Thyroid gland (tissue), 4 donors: ENCODE results near the gene GALR2.

Experiments
- CTCF ChIP-seq, 6 experiments: fragments of 200-600 bp in 3 of 6; fragments of 450-650 bp in 3 of 6; sonication (generic) in 3 of 6; IDR thresholded peaks; one replicate each; pipeline ENCODE4 v1.5.1; 2016 to 2019; ENCODE audit warnings: antibody characterized with exemption in 6 of 6, mild to moderate bottlenecking in 2 of 6, inconsistent platforms in 1 of 6, moderate library complexity in 1 of 6
- POLR2A ChIP-seq, 2 donors: fragments of 450-650 bp; IDR thresholded peaks; one replicate each; pipeline ENCODE4 v1.6.1; 2017; ENCODE audit warnings: antibody characterized with exemption in 2 of 2, mild to moderate bottlenecking in 2 of 2, moderate library complexity in 1 of 2

GRCh38 chr17:76125922-76126321, 51.3 kb downstream of the GALR2 start:
- no peak for TF ChIP-seq POLR2A (IDR thresholded peaks at IDR 0.05)
- TF ChIP-seq CTCF (IDR thresholded peaks at IDR 0.05), result no peak
